NCI-H345 treated with DMSO at 0.1 percent for 48 hours (cell line): ENCODE data around the gene EXOC1.
"Not testable (repeated sequence)": the region's sequence is repeated elsewhere in the genome, so short reads cannot be mapped to it uniquely, and the experiment has no call there.

Experiments used
- DNase-seq: peaks from one replicate; lab custom pipeline; 2025; ENCODE audit not compliant: unreplicated experiment; lab: John Stamatoyannopoulos, UW

EXOC1 gene

GRCh38 chr4:55903577-55903976, 50.1 kb downstream of the EXOC1 start:
- DNase-seq: no peak

GRCh38 chr4:55904576-55904975, 51.1 kb downstream of the EXOC1 start:
- no peak for DNase-seq

- DNase-seq: no peak
These were observed 52.9 kb downstream of the EXOC1 start for GRCh38 chr4:55906323-55906722.

- no peak for DNase-seq
These were observed 53.5 kb downstream of the EXOC1 start for GRCh38 chr4:55906989-55907388.

GRCh38 chr4:55907469-55907868, 54.0 kb downstream of the EXOC1 start:
- DNase-seq: no peak

- DNase-seq: no peak
These were observed 56.7 kb downstream of the EXOC1 start for GRCh38 chr4:55910140-55910539.

GRCh38 chr4:55912249-55912648, 58.8 kb downstream of the EXOC1 start:
- DNase-seq: no peak

- DNase-seq: no peak
These were observed 67.1 kb downstream of the EXOC1 start for GRCh38 chr4:55920571-55920970.

GRCh38 chr4:55921093-55921492, 67.6 kb downstream of the EXOC1 start:
- DNase-seq: no peak

- no peak for DNase-seq
These were observed 71.8 kb downstream of the EXOC1 start for GRCh38 chr4:55925241-55925640.

- DNase-seq: no peak
These were observed 73.2 kb downstream of the EXOC1 start for GRCh38 chr4:55926610-55927009.

- DNase-seq: no peak
These were observed 74.5 kb downstream of the EXOC1 start for GRCh38 chr4:55927803-55928437.

GRCh38 chr4:55928846-55929245, 75.4 kb downstream of the EXOC1 start:
- DNase-seq: no peak

- DNase-seq: no peak
These were observed 77.6 kb downstream of the EXOC1 start for GRCh38 chr4:55931043-55931442.

GRCh38 chr4:55931833-55932232, 78.4 kb downstream of the EXOC1 start:
- no peak for DNase-seq

GRCh38 chr4:55932511-55932910, 79.1 kb downstream of the EXOC1 start:
- DNase-seq: no peak

GRCh38 chr4:55933611-55934010, 80.2 kb downstream of the EXOC1 start:
- no peak for DNase-seq

GRCh38 chr4:55935907-55936306, 82.5 kb downstream of the EXOC1 start:
- not testable (repeated sequence) for DNase-seq

GRCh38 chr4:55938481-55938880, 85.0 kb downstream of the EXOC1 start:
- DNase-seq: no peak

GRCh38 chr4:55939421-55939820, 86.0 kb downstream of the EXOC1 start:
- DNase-seq: no peak

- no peak for DNase-seq
These were observed 88.5 kb downstream of the EXOC1 start for GRCh38 chr4:55941881-55942396.

GRCh38 chr4:55947254-55947882, 93.9 kb downstream of the EXOC1 start:
- no peak for DNase-seq
